Keratinocyte (primary cell): ENCODE measurements around the gene KRT40. TPM values are rescaled to one million over a fixed set of nuclear protein-coding genes. Genes with fewer than 3 reads are reported as not detected.

Experiments
- DNase-seq: peaks from one replicate; pipeline ENCODE4 v3.0.0-alpha.2; 2011; ENCODE audit warnings: low read depth, missing footprints, low spot score
- FAIRE-seq: peaks from 2 replicates; lab custom pipeline; 2011; peaks lifted over from hg19 to GRCh38; lab: Jason Lieb, UNC
- H2AFZ ChIP-seq: 2 replicates; pipeline ENCODE4 v1.6.0; 2012; ENCODE audit warnings: low read length, control low read depth, inconsistent platforms; ENCODE audit not compliant: control insufficient read depth
- H3K27ac ChIP-seq: 2 replicates; pipeline ENCODE4 v1.5.1; 2011; ENCODE audit warnings: low read length; ENCODE audit not compliant: control insufficient read depth, insufficient read depth
- H3K27me3 ChIP-seq: 3 replicates; pipeline ENCODE4 v1.6.0; 2011; ENCODE audit warnings: low read length; ENCODE audit not compliant: control insufficient read depth, insufficient read depth; ENCODE audit errors: extremely low read depth
- H3K36me3 ChIP-seq, 2 experiments: 2 replicates in 1 of 2; 3 replicates in 1 of 2; pipeline ENCODE4 v1.5.1; 2011; ENCODE audit warnings: low read length in 2 of 2, mild to moderate bottlenecking in 1 of 2; ENCODE audit not compliant: control insufficient read depth in 2 of 2, insufficient read depth in 2 of 2; ENCODE audit errors: extremely low read depth in 1 of 2
- H3K4me1 ChIP-seq: 3 replicates; pipeline ENCODE4 v1.5.1; 2011; ENCODE audit warnings: low read length; ENCODE audit not compliant: control insufficient read depth, insufficient read depth; ENCODE audit errors: extremely low read depth
- H3K4me2 ChIP-seq: 3 replicates; pipeline ENCODE4 v1.6.0; 2011; ENCODE audit warnings: low read depth, low read length; ENCODE audit not compliant: control insufficient read depth, insufficient read depth; ENCODE audit errors: extremely low read depth
- H3K4me3 ChIP-seq, 3 experiments: fragments of 200-600 bp in 1 of 3; sonication (generic) in 1 of 3; 2 replicates in 2 of 3; 3 replicates in 1 of 3; pipeline ENCODE4 v1.5.1; 2011 to 2016; ENCODE audit warnings: low read length in 3 of 3, mild to moderate bottlenecking in 3 of 3, control low read depth in 2 of 3, inconsistent platforms in 1 of 3, low read depth in 1 of 3, mixed read lengths in 1 of 3, mixed run types in 1 of 3, moderate library complexity in 1 of 3; ENCODE audit not compliant: control insufficient read depth in 2 of 3, insufficient read depth in 2 of 3; ENCODE audit errors: extremely low read depth in 1 of 3
- H3K79me2 ChIP-seq: 2 replicates; pipeline ENCODE4 v1.6.0; 2012; ENCODE audit warnings: low read length; ENCODE audit not compliant: control insufficient read depth, insufficient read depth
- H3K9ac ChIP-seq: 3 replicates; pipeline ENCODE4 v1.6.0; 2011; ENCODE audit warnings: low read length; ENCODE audit not compliant: control insufficient read depth, insufficient read depth; ENCODE audit errors: extremely low read depth
- H3K9me1 ChIP-seq: 3 replicates; pipeline ENCODE4 v1.6.0; 2011; ENCODE audit warnings: low read length; ENCODE audit not compliant: control insufficient read depth, insufficient read depth; ENCODE audit errors: extremely low read depth
- H3K9me3 ChIP-seq: 2 replicates; pipeline ENCODE4 v1.5.1; 2012; ENCODE audit warnings: low read depth, low read length; ENCODE audit not compliant: control insufficient read depth
- H4K20me1 ChIP-seq: 3 replicates; pipeline ENCODE4 v1.6.0; 2011; ENCODE audit warnings: low read length; ENCODE audit not compliant: control insufficient read depth, insufficient read depth; ENCODE audit errors: extremely low read depth
- EZH2 ChIP-seq: IDR thresholded peaks from one replicate; pipeline ENCODE4 v1.6.1; 2012; ENCODE audit warnings: inconsistent platforms, mild to moderate bottlenecking, low read length, moderate library complexity
- dilution Hi-C: fragments of 300-500 bp; cut with MboI; formaldehyde crosslinking; loops from one replicate; pipeline ENCODE4 v1.7.0; 2020; ENCODE audit warnings: low sequenced_read_pairs; ENCODE audit not compliant: extremely low pct_ligation_motif_present
- polyA plus RNA-seq, 5 experiments: library from polyadenylated mRNA; depleted of rRNA in 3 of 5; stranded (reverse) in 3 of 5; stranded (forward) in 1 of 5; unstranded in 1 of 5; fragments of >200 nt; gene quantifications; 1 replicate in 1 of 5; 2 replicates in 3 of 5; 3 replicates in 1 of 5; pipeline versions ENCODE4 v1.2.1 to v1.2.3, GENCODE V29; 2011 to 2012; ENCODE audit warnings: missing spikeins in 2 of 5, low read depth in 1 of 5, low replicate concordance in 1 of 5
- TF ChIP-seq, protein P1 (sequence below), 3 experiments: IDR thresholded peaks in 1 of 3; conservative IDR thresholded peaks in 1 of 3; optimal IDR thresholded peaks in 1 of 3; 2 replicates in 2 of 3; 3 replicates in 1 of 3; pipeline versions ENCODE3 to v1.5.1; 2011; ENCODE audit warnings: low read length in 3 of 3, mild to moderate bottlenecking in 3 of 3, moderate library complexity in 2 of 3, control low read depth in 1 of 3, inconsistent platforms in 1 of 3; ENCODE audit not compliant: insufficient read depth in 2 of 3; ENCODE audit errors: extremely low read depth in 1 of 3

KRT40 gene
- polyA plus RNA-seq, 1 donor (not counting 4 experiments of a cell fraction or from before 2014, with no cell fraction given): 0.03 TPM

DNA sequence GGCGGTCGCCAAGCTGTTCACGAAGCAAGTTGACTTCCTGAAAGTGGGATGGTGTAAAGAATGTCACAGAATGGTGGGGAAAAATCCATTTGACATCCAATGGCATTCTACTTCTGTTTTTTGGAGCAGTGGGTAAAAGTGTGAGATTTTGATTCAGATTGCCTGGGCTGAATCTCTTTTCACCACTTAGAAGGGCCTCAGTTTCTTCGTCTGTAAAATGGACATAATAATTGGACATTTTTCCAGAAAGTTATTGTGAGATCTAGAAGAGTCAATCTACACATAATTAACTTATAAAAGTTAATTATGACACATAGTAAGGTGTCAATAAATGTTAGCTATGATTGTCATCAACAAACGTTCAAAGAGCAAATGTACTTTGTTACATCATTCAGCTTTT lies 3.0 kb downstream of the KRT40 start:
- no peak overlapping the region for H3K4me2 ChIP-seq
- dilution Hi-C loops: no loop called here
- H4K20me1 ChIP-seq: no peaks in the 10 kb centered on the region
- no peaks in the 10 kb centered on the region for H3K9me1 ChIP-seq
- no peaks in the 10 kb centered on the region for H3K27me3 ChIP-seq
- H3K36me3 ChIP-seq: no peaks in the 10 kb centered on the region
- no peaks in the 10 kb centered on the region for H3K79me2 ChIP-seq
- no peak for TF ChIP-seq EZH2
- TF ChIP-seq, protein P1, sequence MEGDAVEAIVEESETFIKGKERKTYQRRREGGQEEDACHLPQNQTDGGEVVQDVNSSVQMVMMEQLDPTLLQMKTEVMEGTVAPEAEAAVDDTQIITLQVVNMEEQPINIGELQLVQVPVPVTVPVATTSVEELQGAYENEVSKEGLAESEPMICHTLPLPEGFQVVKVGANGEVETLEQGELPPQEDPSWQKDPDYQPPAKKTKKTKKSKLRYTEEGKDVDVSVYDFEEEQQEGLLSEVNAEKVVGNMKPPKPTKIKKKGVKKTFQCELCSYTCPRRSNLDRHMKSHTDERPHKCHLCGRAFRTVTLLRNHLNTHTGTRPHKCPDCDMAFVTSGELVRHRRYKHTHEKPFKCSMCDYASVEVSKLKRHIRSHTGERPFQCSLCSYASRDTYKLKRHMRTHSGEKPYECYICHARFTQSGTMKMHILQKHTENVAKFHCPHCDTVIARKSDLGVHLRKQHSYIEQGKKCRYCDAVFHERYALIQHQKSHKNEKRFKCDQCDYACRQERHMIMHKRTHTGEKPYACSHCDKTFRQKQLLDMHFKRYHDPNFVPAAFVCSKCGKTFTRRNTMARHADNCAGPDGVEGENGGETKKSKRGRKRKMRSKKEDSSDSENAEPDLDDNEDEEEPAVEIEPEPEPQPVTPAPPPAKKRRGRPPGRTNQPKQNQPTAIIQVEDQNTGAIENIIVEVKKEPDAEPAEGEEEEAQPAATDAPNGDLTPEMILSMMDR (optimal IDR thresholded peaks at IDR 0.05 in 1 of 3, IDR thresholded peaks at IDR 0.05 in 1 of 3, conservative IDR thresholded peaks at IDR 0.05 in 1 of 3; ENCODE audit: extremely low read depth in 1 of 3, insufficient read depth in 2 of 3, low read length in 3 of 3): no peak
- no peak overlapping the region for H3K9ac ChIP-seq
- no peak overlapping the region for H3K4me3 ChIP-seq
- DNase-seq: no peak
- FAIRE-seq: no peak
- H3K9me3 ChIP-seq: no peaks in the 10 kb centered on the region
- H3K27ac ChIP-seq: no peak overlapping the region
- no peak overlapping the region for H2AFZ ChIP-seq
- peaks cover 4% of the 10 kb centered on the region for H3K4me1 ChIP-seq

DNA sequence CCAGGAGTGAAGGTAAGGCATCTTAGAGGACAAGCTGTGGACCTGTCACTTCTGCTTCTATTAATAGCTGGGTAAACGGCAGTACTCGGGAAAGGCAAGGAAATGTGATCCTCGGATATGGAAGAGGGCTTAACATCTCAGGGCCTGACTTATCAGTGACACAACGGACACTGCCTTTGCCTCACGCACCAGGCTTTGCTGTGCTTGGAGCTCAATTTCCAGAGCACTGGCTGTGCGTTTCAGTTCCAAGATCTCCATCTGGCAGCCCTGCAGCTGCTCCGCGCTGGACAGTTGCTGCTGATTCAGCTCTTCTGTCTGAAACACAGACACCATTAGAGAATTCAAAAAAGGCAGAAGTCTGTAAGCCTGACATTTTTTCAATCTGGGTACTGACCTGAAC lies 3.5 kb downstream of the KRT40 start:
- no peaks in the 10 kb centered on the region for H3K9me1 ChIP-seq
- H4K20me1 ChIP-seq: no peaks in the 10 kb centered on the region
- no peaks in the 10 kb centered on the region for H3K9me3 ChIP-seq
- H3K27me3 ChIP-seq: no peaks in the 10 kb centered on the region
- no peak overlapping the region for H3K9ac ChIP-seq
- FAIRE-seq (no peak), DNase-seq (no peak)
- TF ChIP-seq EZH2: no peak
- TF ChIP-seq, protein P1 (optimal IDR thresholded peaks at IDR 0.05 in 1 of 3, IDR thresholded peaks at IDR 0.05 in 1 of 3, conservative IDR thresholded peaks at IDR 0.05 in 1 of 3; ENCODE audit: extremely low read depth in 1 of 3, insufficient read depth in 2 of 3, low read length in 3 of 3): no peak
- no peaks in the 10 kb centered on the region for H3K36me3 ChIP-seq
- no peaks in the 10 kb centered on the region for H3K79me2 ChIP-seq
- H3K4me2 ChIP-seq: no peak overlapping the region
- dilution Hi-C loops: no loop called here
- H3K27ac ChIP-seq: no peak overlapping the region
- H3K4me1 ChIP-seq: peaks cover 4% of the 10 kb centered on the region
- no peak overlapping the region for H3K4me3 ChIP-seq
- H2AFZ ChIP-seq: no peak overlapping the region
